Panc1 (cell line): ENCODE data around the gene FHIT.

Experiments used
- POLR2AphosphoS5 ChIP-seq: IDR thresholded peaks from 2 replicates; pipeline ENCODE4 v1.6.1; 2012; ENCODE audit warnings: mild to moderate bottlenecking, low read depth, low read length, moderate library complexity
- REST ChIP-seq, 2 experiments: IDR thresholded peaks; 2 replicates each; pipeline ENCODE4 v1.6.1; 2011 to 2012; ENCODE audit warnings: low read depth in 2 of 2, control low read depth in 1 of 2, low read length in 1 of 2, mild to moderate bottlenecking in 1 of 2, moderate library complexity in 1 of 2; ENCODE audit not compliant: insufficient read depth in 1 of 2
- TF ChIP-seq, protein P1 (sequence below): fragments of 450-650 bp; IDR thresholded peaks from 2 replicates; pipeline ENCODE4 v1.5.1; 2017; ENCODE audit warnings: mild to moderate bottlenecking

GRCh38 chr3:60622349-60622748 is 628.9 kb downstream of the FHIT start:
- TF ChIP-seq, protein P1, sequence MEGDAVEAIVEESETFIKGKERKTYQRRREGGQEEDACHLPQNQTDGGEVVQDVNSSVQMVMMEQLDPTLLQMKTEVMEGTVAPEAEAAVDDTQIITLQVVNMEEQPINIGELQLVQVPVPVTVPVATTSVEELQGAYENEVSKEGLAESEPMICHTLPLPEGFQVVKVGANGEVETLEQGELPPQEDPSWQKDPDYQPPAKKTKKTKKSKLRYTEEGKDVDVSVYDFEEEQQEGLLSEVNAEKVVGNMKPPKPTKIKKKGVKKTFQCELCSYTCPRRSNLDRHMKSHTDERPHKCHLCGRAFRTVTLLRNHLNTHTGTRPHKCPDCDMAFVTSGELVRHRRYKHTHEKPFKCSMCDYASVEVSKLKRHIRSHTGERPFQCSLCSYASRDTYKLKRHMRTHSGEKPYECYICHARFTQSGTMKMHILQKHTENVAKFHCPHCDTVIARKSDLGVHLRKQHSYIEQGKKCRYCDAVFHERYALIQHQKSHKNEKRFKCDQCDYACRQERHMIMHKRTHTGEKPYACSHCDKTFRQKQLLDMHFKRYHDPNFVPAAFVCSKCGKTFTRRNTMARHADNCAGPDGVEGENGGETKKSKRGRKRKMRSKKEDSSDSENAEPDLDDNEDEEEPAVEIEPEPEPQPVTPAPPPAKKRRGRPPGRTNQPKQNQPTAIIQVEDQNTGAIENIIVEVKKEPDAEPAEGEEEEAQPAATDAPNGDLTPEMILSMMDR: no peak
- TF ChIP-seq POLR2AphosphoS5 (no peak), REST (IDR thresholded peaks at IDR 0.05; ENCODE audit: insufficient read depth in 1 of 2, low read depth in 2 of 2, low read length in 1 of 2) (no peak)
